ENCODE data around the gene FAM170B. TPM values are rescaled to one million over a fixed set of nuclear protein-coding genes. Genes with fewer than 3 reads are reported as not detected.

The FAM170B gene
- total RNA-seq, 1 experiment from 2014 or later = not detected

GRCh38 chr10:49176310-49177268, 42.8 kb upstream of the FAM170B start:
- 0 out of 2 replicates have a peak overlapping the region, but pooled peaks have one; percentile 2 for H3K27ac ChIP-seq
- CTCF ChIA-PET = no interaction called here
- no peak overlapping the region for H3K4me2 ChIP-seq

DNA sequence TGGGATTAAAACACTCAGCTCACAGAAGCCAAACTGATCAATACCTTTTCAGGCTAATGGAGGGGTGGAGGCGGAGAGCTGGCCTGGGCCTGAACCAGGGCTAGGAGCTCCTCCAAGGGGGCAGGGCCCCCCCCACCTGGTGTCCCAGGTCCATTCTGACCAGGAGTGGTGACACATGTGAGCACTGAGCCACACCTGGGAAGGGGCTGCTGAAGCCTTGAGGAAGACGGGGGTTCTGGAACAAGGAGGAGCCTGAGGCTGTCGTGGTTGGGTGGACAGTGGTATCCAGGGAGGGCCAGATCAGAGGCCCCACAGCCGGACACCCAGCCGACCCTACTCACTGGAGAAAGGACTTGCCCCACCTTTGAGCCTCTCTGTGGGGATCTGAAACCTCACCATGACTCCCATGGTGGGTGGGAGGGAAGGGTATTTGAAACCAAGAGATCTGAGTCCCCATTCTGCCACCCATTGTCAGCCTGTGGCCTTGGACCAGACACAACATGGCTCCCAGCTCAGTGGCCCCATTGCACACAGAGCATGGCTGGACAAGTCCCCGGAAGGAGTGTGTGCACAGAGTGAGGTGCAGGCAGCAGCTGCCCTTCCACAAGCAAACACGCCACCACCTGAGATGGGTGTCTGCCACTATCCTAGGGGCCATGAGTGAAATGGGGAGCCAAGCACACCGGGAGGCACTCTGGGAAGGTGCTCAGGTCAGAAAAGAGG, 41.9 kb upstream of the FAM170B start:
- no peaks in the 10 kb centered on the region for H3K79me2 ChIP-seq (ENCODE audit: low read depth)
- H3K4me2 ChIP-seq = no peak overlapping the region
- H3K27me3 ChIP-seq (ENCODE audit: insufficient read depth, low read depth) = no peaks in the 10 kb centered on the region
- BruUV-seq (replicated peaks) = no TSS peak
- DNase-seq = no peak
- H3K4me1 ChIP-seq (replicated peaks; ENCODE audit: insufficient read depth) = peaks cover 7% of the 10 kb centered on the region
- no peak overlapping the region for H2AFZ ChIP-seq
- H3K27ac ChIP-seq = no peak overlapping the region
- H4K20me1 ChIP-seq (ENCODE audit: insufficient read depth) = no peaks in the 10 kb centered on the region
- no peaks in the 10 kb centered on the region for H3K9me3 ChIP-seq (ENCODE audit: insufficient read depth, low read depth)
- no peak overlapping the region for H3K4me3 ChIP-seq
- POLR2A ChIA-PET (ENCODE audit: unreplicated experiment) = no interaction called here
- no peaks in the 10 kb centered on the region for H3K36me3 ChIP-seq (ENCODE audit: low read depth)
- CTCF ChIA-PET = no interaction called here
- TF ChIP-seq EZH2 (IDR thresholded peaks at IDR 0.05; ENCODE audit: low read depth) = no peak
- TF ChIP-seq CTCF (conservative IDR thresholded peaks at IDR 0.05) = no peak
- no peaks in the 10 kb centered on the region for H3F3A ChIP-seq (ENCODE audit: insufficient read depth, low read depth)
- intact Hi-C loops (cut with micrococcal nuclease; ENCODE audit: unreplicated experiment) = no loop called here
- no peaks in the 10 kb centered on the region for H3K9me2 ChIP-seq (ENCODE audit: insufficient read depth)

More at GRCh38 chr10:49176310-49177268, 42.8 kb upstream of the FAM170B start:
- Histone ChIP-seq H3F3A (ENCODE audit: insufficient read depth, low read depth) (no peaks in the 10 kb centered on the region), H2AFZ (no peak overlapping the region), H4K20me1 (ENCODE audit: insufficient read depth) (no peaks in the 10 kb centered on the region), H3K27me3 (ENCODE audit: insufficient read depth, low read depth) (no peaks in the 10 kb centered on the region), H3K9me2 (ENCODE audit: insufficient read depth) (no peaks in the 10 kb centered on the region), H3K4me3 (no peak overlapping the region), H3K4me1 (replicated peaks; ENCODE audit: insufficient read depth) (peaks cover 7% of the 10 kb centered on the region), H3K79me2 (ENCODE audit: low read depth) (no peaks in the 10 kb centered on the region), H3K36me3 (ENCODE audit: low read depth) (no peaks in the 10 kb centered on the region), H3K9me3 (ENCODE audit: insufficient read depth, low read depth) (no peaks in the 10 kb centered on the region)
- intact Hi-C loops (cut with micrococcal nuclease; ENCODE audit: unreplicated experiment) = no loop called here
- TF ChIP-seq EZH2 (IDR thresholded peaks at IDR 0.05; ENCODE audit: low read depth) = no peak
- TF ChIP-seq CTCF (conservative IDR thresholded peaks at IDR 0.05) = no peak
- DNase-seq = no peak
- no TSS peak for BruUV-seq (replicated peaks)
- POLR2A ChIA-PET (ENCODE audit: unreplicated experiment) = no interaction called here

GRCh38 chr10:49174926-49175500, 41.2 kb upstream of the FAM170B start:
- Histone ChIP-seq H3K4me1 (replicated peaks; ENCODE audit: insufficient read depth) (peaks cover 7% of the 10 kb centered on the region), H3K27ac (no peak overlapping the region), H2AFZ (no peak overlapping the region), H3K9me2 (ENCODE audit: insufficient read depth) (no peaks in the 10 kb centered on the region), H3K9me3 (ENCODE audit: insufficient read depth, low read depth) (no peaks in the 10 kb centered on the region), H3K27me3 (ENCODE audit: insufficient read depth, low read depth) (no peaks in the 10 kb centered on the region), H3K79me2 (ENCODE audit: low read depth) (no peaks in the 10 kb centered on the region), H3K4me3 (no peak overlapping the region), H3K4me2 (no peak overlapping the region), H4K20me1 (ENCODE audit: insufficient read depth) (no peaks in the 10 kb centered on the region), H3F3A (ENCODE audit: insufficient read depth, low read depth) (no peaks in the 10 kb centered on the region), H3K36me3 (ENCODE audit: low read depth) (no peaks in the 10 kb centered on the region)
- BruUV-seq (replicated peaks) = no TSS peak
- peak; percentile 39 to 72 for DNase-seq
- ChIA-PET CTCF (no interaction called here), POLR2A (ENCODE audit: unreplicated experiment) (interaction anchor here (0.7 kb wide), 1 partner anchor 12 kb away, joined by 4 read pairs; no protein-coding TSS in a partner anchor)
- intact Hi-C loops (cut with micrococcal nuclease; ENCODE audit: unreplicated experiment) = no loop called here
- TF ChIP-seq CTCF (conservative IDR thresholded peaks at IDR 0.05) = no peak
- TF ChIP-seq EZH2 (IDR thresholded peaks at IDR 0.05; ENCODE audit: low read depth) = no peak
